Posterior cingulate gyrus (tissue), 11 donors: ENCODE results near the gene RDH16.
"Not testable (repeated sequence)": the region's sequence is repeated elsewhere in the genome, so short reads cannot be mapped to it uniquely, and the experiment has no call there.

Source experiments
- DNase-seq, 10 donors: peaks; one replicate each; pipeline versions ENCODE4 v3.0.0 to v3.0.0-alpha.2; 2020 to 2021; ENCODE audit warnings: mixed read lengths in 3 of 10
- intact Hi-C: fragments of 100-400 bp; cut with DNase I; formaldehyde crosslinking; loops from one replicate; pipeline ENCODE4 v1.15.1; 2023

The RDH16 gene

GRCh38 chr12:56990648-56991318, 33.4 kb upstream of the RDH16 start:
- peak in 1 of 10 donors; percentile 30 for DNase-seq
- intact Hi-C loops: no loop called here

- intact Hi-C loops: no loop called here
- DNase-seq: no peak
These were observed 32.6 kb upstream of the RDH16 start for GRCh38 chr12:56989861-56990610.

GRCh38 chr12:56988207-56988739, 30.9 kb upstream of the RDH16 start:
- DNase-seq: peak in 1 of 10 donors; percentile 77
- intact Hi-C loops: no loop called here

GRCh38 chr12:56987551-56988053, 30.2 kb upstream of the RDH16 start:
- intact Hi-C loops: loop anchor here (1.0 to 2.0 kb wide), 2 partner anchors 147 to 230 kb away; no protein-coding TSS in a partner anchor

GRCh38 chr12:56987011-56987410, 29.6 kb upstream of the RDH16 start:
- intact Hi-C loops: loop anchor here (1.0 to 2.0 kb wide), 2 partner anchors 146 to 230 kb away; no protein-coding TSS in a partner anchor
- DNase-seq: peak in 1 of 10 donors; percentile 29

More at GRCh38 chr12:56987551-56988053, 30.2 kb upstream of the RDH16 start:
- DNase-seq: peak; percentile 73 to 98 (median 86)

GRCh38 chr12:56985714-56986113, 28.3 kb upstream of the RDH16 start:
- DNase-seq: peak in 1 of 10 donors; percentile 67
- intact Hi-C loops: loop anchor here (2.0 kb wide), 1 partner anchor 145 kb away; no protein-coding TSS in a partner anchor

GRCh38 chr12:56983386-56983785, 26.0 kb upstream of the RDH16 start:
- intact Hi-C loops: no loop called here

GRCh38 chr12:56982578-56983236, 25.3 kb upstream of the RDH16 start:
- intact Hi-C loops: not testable (repeated sequence)
- peak in 1 of 10 donors; percentile 45 for DNase-seq

More at GRCh38 chr12:56983386-56983785, 26.0 kb upstream of the RDH16 start:
- DNase-seq: no peak

GRCh38 chr12:56980941-56981530, 23.6 kb upstream of the RDH16 start:
- intact Hi-C loops: no loop called here

GRCh38 chr12:56980268-56980667, 22.9 kb upstream of the RDH16 start:
- no peak for DNase-seq
- intact Hi-C loops: no loop called here

More at GRCh38 chr12:56980941-56981530, 23.6 kb upstream of the RDH16 start:
- DNase-seq: no peak

GRCh38 chr12:56979628-56980027, 22.2 kb upstream of the RDH16 start:
- intact Hi-C loops: no loop called here

GRCh38 chr12:56978397-56979138, 21.2 kb upstream of the RDH16 start:
- peak in 1 of 10 donors; percentile 59 for DNase-seq
- intact Hi-C loops: no loop called here

More at GRCh38 chr12:56979628-56980027, 22.2 kb upstream of the RDH16 start:
- peak in 1 of 10 donors; percentile 66 for DNase-seq

GRCh38 chr12:56977361-56977760, 20.0 kb upstream of the RDH16 start:
- DNase-seq, intact Hi-C loops: not testable (repeated sequence)

- DNase-seq, intact Hi-C loops: not testable (repeated sequence)
These were observed 16.8 kb upstream of the RDH16 start for GRCh38 chr12:56974224-56974623.

GRCh38 chr12:56968910-56969309, 11.5 kb upstream of the RDH16 start:
- intact Hi-C loops, DNase-seq: not testable (repeated sequence)

GRCh38 chr12:56965997-56966642, 8.7 kb upstream of the RDH16 start:
- peak in 1 of 10 donors; percentile 22 for DNase-seq
- intact Hi-C loops: not testable (repeated sequence)

- intact Hi-C loops, DNase-seq: not testable (repeated sequence)
These were observed 7.7 kb upstream of the RDH16 start for GRCh38 chr12:56965124-56965523.

- DNase-seq, intact Hi-C loops: not testable (repeated sequence)
These were observed 6.1 kb upstream of the RDH16 start for GRCh38 chr12:56963557-56963956.

- intact Hi-C loops, DNase-seq: not testable (repeated sequence)
These were observed 4.8 kb upstream of the RDH16 start for GRCh38 chr12:56962247-56962646.
